ENCODE results near the gene PIM3.

PIM3 gene

DNA sequence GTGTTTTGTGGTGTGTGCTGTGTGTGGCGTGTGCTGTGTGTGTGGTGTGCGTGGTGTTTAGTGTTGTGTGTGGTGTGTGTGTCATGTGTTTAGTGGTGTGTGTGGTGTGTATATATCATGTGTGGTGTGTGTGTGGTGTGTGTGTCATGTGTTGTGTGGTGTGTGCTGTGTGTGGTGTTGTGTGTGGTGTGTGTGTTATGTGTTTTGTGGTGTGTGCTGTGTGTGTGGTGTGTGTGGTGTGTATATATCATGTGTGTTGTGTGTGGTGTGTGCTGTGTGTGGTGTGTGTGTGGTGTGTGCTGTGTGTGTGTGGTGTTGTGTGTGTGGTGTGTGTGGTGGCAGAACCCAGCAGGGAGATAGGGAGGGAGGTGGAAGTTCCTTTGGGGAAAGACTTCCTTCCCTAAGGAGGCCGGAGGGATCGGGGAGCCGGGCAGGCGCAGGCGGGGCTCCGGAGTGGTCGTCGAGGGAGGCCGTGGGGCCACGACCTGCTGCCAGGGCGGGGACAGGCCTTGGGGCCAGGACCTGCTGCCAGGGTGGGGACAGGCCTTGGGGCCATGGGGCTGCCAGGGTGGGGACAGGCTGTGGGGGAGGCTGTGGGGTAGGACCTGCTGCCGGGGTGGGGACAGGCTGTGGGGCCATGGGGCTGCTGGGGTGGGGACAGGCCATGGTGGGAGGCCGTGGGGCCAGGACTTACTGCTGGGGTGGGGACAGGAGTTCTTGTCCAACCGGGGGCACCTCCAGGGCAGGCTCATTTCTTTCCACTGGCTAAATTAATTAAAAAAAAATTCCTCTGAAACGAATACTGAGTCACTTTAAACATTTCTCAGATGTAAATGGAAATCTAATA, 15.2 kb downstream of the PIM3 start:
- TF ChIP-seq, protein P1, sequence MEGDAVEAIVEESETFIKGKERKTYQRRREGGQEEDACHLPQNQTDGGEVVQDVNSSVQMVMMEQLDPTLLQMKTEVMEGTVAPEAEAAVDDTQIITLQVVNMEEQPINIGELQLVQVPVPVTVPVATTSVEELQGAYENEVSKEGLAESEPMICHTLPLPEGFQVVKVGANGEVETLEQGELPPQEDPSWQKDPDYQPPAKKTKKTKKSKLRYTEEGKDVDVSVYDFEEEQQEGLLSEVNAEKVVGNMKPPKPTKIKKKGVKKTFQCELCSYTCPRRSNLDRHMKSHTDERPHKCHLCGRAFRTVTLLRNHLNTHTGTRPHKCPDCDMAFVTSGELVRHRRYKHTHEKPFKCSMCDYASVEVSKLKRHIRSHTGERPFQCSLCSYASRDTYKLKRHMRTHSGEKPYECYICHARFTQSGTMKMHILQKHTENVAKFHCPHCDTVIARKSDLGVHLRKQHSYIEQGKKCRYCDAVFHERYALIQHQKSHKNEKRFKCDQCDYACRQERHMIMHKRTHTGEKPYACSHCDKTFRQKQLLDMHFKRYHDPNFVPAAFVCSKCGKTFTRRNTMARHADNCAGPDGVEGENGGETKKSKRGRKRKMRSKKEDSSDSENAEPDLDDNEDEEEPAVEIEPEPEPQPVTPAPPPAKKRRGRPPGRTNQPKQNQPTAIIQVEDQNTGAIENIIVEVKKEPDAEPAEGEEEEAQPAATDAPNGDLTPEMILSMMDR (IDR thresholded peaks at IDR 0.05): no peak

DNA sequence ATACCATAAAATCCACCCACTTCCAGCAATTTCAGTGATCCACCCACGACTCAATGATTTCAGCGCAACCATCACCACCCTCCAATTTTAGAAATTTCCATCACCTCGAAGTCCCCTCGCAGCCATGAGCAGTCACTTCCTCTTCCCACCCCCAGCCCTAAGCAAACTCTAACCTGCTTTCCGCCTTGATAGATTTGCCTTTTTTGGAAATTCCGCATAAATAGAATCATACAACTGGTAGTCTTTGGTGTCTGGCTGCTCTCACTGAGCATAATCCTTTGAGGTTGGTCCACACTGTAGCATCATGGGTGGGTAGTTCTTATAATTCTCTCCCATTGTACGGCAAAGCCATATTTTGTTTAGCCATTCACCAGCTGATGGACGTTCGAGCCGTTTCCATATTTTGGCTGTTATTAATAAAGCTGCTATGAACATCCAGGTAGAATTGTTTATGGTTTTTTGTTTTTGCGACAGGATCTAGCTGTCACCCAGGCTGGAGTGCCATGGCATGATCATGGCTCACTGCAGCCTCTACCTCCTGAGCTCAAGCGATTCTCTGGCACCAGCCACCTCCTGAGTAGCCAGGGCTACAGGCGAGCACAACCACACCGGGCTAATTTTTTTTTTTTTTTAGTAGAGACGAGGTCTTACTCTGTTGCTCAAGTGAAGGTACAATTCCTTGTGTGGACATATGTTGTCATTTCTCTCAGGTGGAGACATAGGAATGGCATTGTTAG, 16.0 kb downstream of the PIM3 start:
- TF ChIP-seq, protein P1 (IDR thresholded peaks at IDR 0.05): no peak

DNA sequence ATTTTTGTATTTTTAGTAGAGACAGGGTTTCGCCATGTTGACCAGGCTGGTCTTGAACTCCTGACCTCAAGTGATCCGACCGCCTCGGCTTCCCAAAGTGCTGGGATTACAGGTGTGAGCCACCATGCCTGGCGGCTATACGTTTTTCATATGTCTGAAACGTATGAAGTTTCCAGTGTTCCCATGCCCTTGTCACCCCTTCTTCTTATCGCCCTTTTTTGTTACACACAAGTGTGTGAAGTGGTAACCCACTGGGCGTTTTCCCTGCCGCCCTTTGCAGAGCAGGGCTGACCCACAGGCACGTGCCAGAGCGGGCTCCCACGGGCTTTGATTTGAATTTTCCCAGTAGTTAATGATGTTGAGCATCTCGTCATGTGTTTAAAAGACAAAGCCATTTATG, 17.0 kb downstream of the PIM3 start:
- TF ChIP-seq, protein P1 (IDR thresholded peaks at IDR 0.05): no peak

DNA sequence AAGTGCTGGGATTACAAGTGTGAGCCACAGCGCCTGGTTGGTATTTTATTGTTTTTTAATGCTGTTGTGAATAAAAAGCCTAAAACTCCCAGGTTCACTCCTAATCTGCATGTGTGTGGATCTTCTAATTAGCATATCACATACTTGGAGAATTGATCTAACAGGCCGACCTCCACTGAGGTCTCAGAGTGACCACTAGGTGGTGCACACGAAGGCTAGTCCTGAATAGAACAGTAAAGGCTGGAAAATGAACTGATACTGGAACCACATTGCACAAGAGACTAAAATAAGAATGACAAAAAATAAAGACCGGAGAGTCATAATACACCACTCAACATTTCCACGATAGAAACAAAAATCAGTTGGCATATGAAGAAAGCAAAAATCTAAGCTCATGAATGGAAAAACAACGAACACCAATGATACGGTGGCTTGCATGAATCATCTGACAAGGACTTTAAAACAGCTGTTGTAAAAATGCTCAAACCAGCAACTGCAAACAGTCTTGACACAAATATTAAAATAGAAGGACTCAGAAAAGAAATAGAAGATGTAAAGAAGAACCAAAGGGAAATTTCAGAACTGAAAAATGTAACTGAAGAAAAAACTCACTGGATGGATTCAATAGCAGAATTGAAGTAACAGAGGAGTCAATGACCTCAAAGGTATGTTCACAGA, 19.2 kb downstream of the PIM3 start:
- TF ChIP-seq, protein P1 (IDR thresholded peaks at IDR 0.05): peak; percentile 87

DNA sequence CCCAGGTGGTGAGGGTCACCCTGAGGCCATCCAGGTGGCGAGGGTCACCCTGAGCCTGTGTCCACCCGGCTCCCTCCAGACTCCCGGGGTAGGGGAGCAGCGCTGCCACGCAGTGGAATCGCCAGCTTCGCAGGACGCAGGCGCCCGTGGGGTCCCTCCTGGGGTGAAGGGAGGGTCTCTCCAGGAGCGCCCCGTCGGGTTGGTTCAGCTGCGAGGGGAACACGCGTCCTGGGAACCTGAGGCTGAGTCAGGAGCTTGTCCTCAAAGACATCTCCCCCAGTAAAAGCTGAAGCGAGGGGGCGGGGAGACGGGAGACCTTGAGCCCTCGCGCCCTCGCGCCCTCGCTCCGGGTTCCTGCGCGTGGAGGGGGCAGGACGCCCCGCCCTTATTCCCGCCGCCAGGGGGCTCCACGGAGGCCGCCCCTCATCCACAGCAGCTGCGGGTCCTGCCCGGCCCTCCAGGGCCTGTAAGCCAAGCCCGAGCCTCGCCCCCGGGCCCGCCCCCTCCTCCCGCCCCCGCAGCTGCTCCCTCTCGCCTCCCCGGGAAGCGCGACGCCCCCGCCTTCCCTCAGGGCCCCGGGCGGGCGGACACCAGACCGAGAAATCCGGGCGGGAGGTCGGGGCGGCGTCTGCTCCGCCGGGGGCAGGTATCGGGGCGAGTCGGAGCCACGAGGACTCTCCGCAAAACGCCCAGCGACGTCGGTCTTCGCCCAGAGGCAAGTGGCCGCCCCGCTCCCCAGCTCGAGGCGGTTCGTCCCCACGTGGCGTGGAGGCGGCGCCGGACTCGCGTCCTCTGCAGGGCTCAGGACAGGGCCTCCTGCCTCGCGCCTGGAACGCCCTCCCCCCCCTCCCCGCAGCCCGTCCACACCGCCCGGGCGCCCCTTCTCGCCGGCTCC, 22.8 kb downstream of the PIM3 start:
- TF ChIP-seq, protein P1 (IDR thresholded peaks at IDR 0.05): peak; percentile 10; the same call in 1 of the 2 replicates

DNA sequence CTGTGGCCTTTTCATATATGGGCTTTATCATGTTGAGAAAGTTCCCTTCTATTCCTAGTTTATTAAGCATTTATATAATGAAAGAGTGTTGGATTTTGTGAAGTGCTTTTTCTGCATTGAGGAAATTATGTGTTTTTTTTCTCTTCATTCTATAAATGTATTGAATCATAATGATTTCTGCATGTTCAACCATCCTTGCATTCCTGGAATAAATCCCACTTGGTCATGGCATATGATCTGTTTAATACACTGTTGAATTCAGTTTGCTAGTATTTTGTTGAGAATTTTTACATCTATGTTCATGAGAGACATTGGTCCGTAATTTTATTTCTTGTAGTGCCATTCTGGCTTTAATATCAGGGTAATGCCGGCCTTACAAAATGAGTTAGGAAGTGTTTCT, 25.8 kb downstream of the PIM3 start:
- TF ChIP-seq, protein P1 (IDR thresholded peaks at IDR 0.05): no peak

DNA sequence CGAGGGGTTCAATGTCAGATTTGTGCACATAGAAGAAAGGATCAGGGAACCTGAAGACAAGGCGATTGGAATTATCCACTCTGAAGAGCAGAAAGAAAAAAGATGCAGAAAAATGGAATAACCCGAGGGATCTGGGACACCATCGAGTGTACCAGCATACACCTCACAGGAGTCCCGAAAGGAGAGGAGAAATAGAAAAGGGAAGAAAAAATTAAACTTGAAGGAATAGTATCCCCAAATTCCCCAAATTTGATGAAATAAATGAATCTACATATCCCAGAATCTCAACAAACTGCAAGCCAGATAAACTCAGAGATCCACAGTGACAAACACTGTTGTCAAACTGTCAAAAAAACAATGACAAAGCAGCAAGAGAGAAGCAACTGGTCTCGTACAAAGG, 30.6 kb downstream of the PIM3 start:
- TF ChIP-seq, protein P1 (IDR thresholded peaks at IDR 0.05): no peak

All from LNCAP (cell line).